HG03571 (cell line): ENCODE measurements around the gene EML1.

ENCODE experiments used
- ATAC-seq: cut with Tn5 transposase; IDR thresholded peaks from one replicate; pipeline ENCODE4 v1.9.1; 2021; ENCODE audit not compliant: unreplicated experiment

Gene EML1

GRCh38 chr14:99802301-99803105, 9.3 kb downstream of the EML1 start:
- ATAC-seq, result no peak

- no peak for ATAC-seq
Observed at GRCh38 chr14:99803106-99803775, 10.0 kb downstream of the EML1 start.

GRCh38 chr14:99803803-99804202, 10.6 kb downstream of the EML1 start:
- ATAC-seq, result no peak

- no peak for ATAC-seq
Observed at GRCh38 chr14:99805757-99806439, 12.7 kb downstream of the EML1 start.

- no peak for ATAC-seq
Observed at GRCh38 chr14:99806836-99807235, 13.6 kb downstream of the EML1 start.

- no peak for ATAC-seq
Observed at GRCh38 chr14:99807413-99808153, 14.4 kb downstream of the EML1 start.

GRCh38 chr14:99808154-99808505, 14.9 kb downstream of the EML1 start:
- ATAC-seq, result no peak

- ATAC-seq, result no peak
Observed at GRCh38 chr14:99808515-99808914, 15.3 kb downstream of the EML1 start.

- no peak for ATAC-seq
Observed at GRCh38 chr14:99809360-99809759, 16.1 kb downstream of the EML1 start.

GRCh38 chr14:99809859-99810558, 16.8 kb downstream of the EML1 start:
- ATAC-seq, result no peak

GRCh38 chr14:99810559-99810874, 17.3 kb downstream of the EML1 start:
- no peak for ATAC-seq

GRCh38 chr14:99812096-99812750, 19.0 kb downstream of the EML1 start:
- no peak for ATAC-seq

- ATAC-seq, result no peak
Observed at GRCh38 chr14:99812892-99813291, 19.7 kb downstream of the EML1 start.

GRCh38 chr14:99815696-99816095, 22.5 kb downstream of the EML1 start:
- no peak for ATAC-seq

GRCh38 chr14:99816217-99816616, 23.0 kb downstream of the EML1 start:
- ATAC-seq, result no peak

- no peak for ATAC-seq
Observed at GRCh38 chr14:99816642-99817041, 23.4 kb downstream of the EML1 start.

GRCh38 chr14:99817331-99817730, 24.1 kb downstream of the EML1 start:
- ATAC-seq, result no peak

GRCh38 chr14:99818503-99819036, 25.4 kb downstream of the EML1 start:
- ATAC-seq, result no peak

- no peak for ATAC-seq
Observed at GRCh38 chr14:99819514-99819913, 26.3 kb downstream of the EML1 start.

- no peak for ATAC-seq
Observed at GRCh38 chr14:99820702-99821331, 27.6 kb downstream of the EML1 start.
